HepG2 (cell line): ENCODE measurements around the gene RERE. TPM values are rescaled to one million over a fixed set of nuclear protein-coding genes. Genes with fewer than 3 reads are reported as not detected.
A peak's percentile ranks its signal among the peaks of the same experiment; 100 is the strongest.

Source experiments
- ATF5 ChIP-seq: sonication (generic); formaldehyde crosslinking; IDR thresholded peaks from 2 replicates; pipeline ENCODE4 v1.4.0; 2020; ENCODE audit warnings: mild to moderate bottlenecking, low read depth, missing genetic modification reagents
- DR1 ChIP-seq: sonication (generic); formaldehyde crosslinking; IDR thresholded peaks from 2 replicates; pipeline ENCODE4 v1.8.0; 2021; ENCODE audit warnings: mild to moderate bottlenecking, missing genetic modification reagents, inconsistent platforms
- ELF1 ChIP-seq: sonication (generic); formaldehyde crosslinking; IDR thresholded peaks from 2 replicates; pipeline ENCODE4 v1.4.0; 2020; ENCODE audit warnings: missing genetic modification reagents
- FOXA1 ChIP-seq, 2 experiments: fragments of 450-650 bp in 1 of 2; sonication (generic) in 1 of 2; formaldehyde crosslinking in 1 of 2; IDR thresholded peaks; 2 replicates each; pipeline versions ENCODE4 v1.4.0 to v1.6.1; 2016 to 2020; ENCODE audit warnings: missing genetic modification reagents in 1 of 2
- MAZ ChIP-seq, 2 experiments: sonication (generic) in 1 of 2; formaldehyde crosslinking in 1 of 2; IDR thresholded peaks; 2 replicates each; pipeline versions ENCODE4 v1.5.0 to v1.6.1; 2012 to 2020; ENCODE audit warnings: low read depth in 2 of 2, mild to moderate bottlenecking in 2 of 2, borderline replicate concordance in 1 of 2, improper control_type of control experiment in 1 of 2, low read length in 1 of 2, missing genetic modification reagents in 1 of 2, moderate library complexity in 1 of 2
- SAP130 ChIP-seq: IDR thresholded peaks from 2 replicates; pipeline ENCODE4 v1.6.1; 2016; ENCODE audit warnings: low read depth
- SIN3A ChIP-seq: IDR thresholded peaks from 2 replicates; pipeline ENCODE4 v1.6.1; 2011; ENCODE audit warnings: low read depth, mild to moderate bottlenecking, control low read depth, low read length, borderline replicate concordance
- ZNF121 ChIP-seq: sonication (generic); formaldehyde crosslinking; IDR thresholded peaks from 2 replicates; pipeline ENCODE4 v1.5.0; 2020; ENCODE audit warnings: mild to moderate bottlenecking, missing genetic modification reagents
- ZNF362 ChIP-seq: sonication (generic); formaldehyde crosslinking; IDR thresholded peaks from 2 replicates; pipeline ENCODE4 v1.4.0; 2020; ENCODE audit warnings: missing genetic modification reagents, mild to moderate bottlenecking, borderline replicate concordance
- ZNF468 ChIP-seq: sonication (generic); formaldehyde crosslinking; IDR thresholded peaks from 2 replicates; pipeline ENCODE4 v1.8.0; 2022; ENCODE audit warnings: mild to moderate bottlenecking, moderate library complexity, missing genetic modification reagents
- polyA plus RNA-seq, 8 experiments: library from polyadenylated mRNA; depleted of rRNA in 3 of 8; stranded (reverse) in 7 of 8; unstranded in 1 of 8; fragments of >200 nt; fragmentation: Illumina TruSeq in 4 of 8; extraction: Trizol in 4 of 8; gene quantifications; 2 replicates each; pipeline versions ENCODE4 v1.2.1 to v1.2.3, GENCODE V29; 2011 to 2016; ENCODE audit warnings: low read depth in 4 of 8, missing spikeins in 1 of 8, mixed read lengths in 1 of 8; ENCODE audit not compliant: insufficient read depth in 1 of 8
- total RNA-seq, 5 experiments: library from RNA; depleted of rRNA; stranded (reverse); fragments of >200 nt; fragmentation: Illumina TruSeq; extraction: Trizol; gene quantifications; 2 replicates each; pipeline ENCODE4 v1.2.3, GENCODE V29; 2016; ENCODE audit warnings: low read depth in 1 of 5
- TF ChIP-seq, protein P1 (sequence below): sonication (generic); formaldehyde crosslinking; IDR thresholded peaks from 2 replicates; pipeline ENCODE4 v1.4.0; 2020; ENCODE audit warnings: missing genetic modification reagents
- TF ChIP-seq, protein P2 (sequence below): sonication (generic); formaldehyde crosslinking; IDR thresholded peaks from 2 replicates; pipeline ENCODE4 v1.8.0; 2022; ENCODE audit warnings: missing genetic modification reagents, mild to moderate bottlenecking, moderate library complexity, borderline replicate concordance
- TF ChIP-seq, protein P3 (sequence below): sonication (generic); formaldehyde crosslinking; IDR thresholded peaks from 2 replicates; pipeline ENCODE4 v1.5.0; 2020; ENCODE audit warnings: mild to moderate bottlenecking, missing genetic modification reagents, borderline replicate concordance
- TF ChIP-seq, protein P4 (sequence below): sonication (generic); formaldehyde crosslinking; IDR thresholded peaks from 2 replicates; pipeline ENCODE4 v1.5.1; 2020; ENCODE audit warnings: missing genetic modification reagents, mild to moderate bottlenecking, borderline replicate concordance
- TF ChIP-seq, protein P5 (sequence below): sonication (generic); formaldehyde crosslinking; IDR thresholded peaks from 2 replicates; pipeline ENCODE4 v1.5.0; 2020; ENCODE audit warnings: mild to moderate bottlenecking, missing genetic modification reagents, moderate library complexity

Gene RERE
- total and polyA plus RNA-seq, 2 of the 13 experiments (the other 11 are each of a cell fraction or from before 2014, with no cell fraction given) = 18.3 to 21.9 TPM

- peak; percentile 61 for TF ChIP-seq SAP130 (CRISPR knock-in tag)
- peak; percentile 52; the same call in 1 of the 2 replicates for TF ChIP-seq ZNF362 (CRISPR knock-in tag)
- no peak for TF ChIP-seq ZNF468 (CRISPR knock-in tag)
- TF ChIP-seq, protein P1, sequence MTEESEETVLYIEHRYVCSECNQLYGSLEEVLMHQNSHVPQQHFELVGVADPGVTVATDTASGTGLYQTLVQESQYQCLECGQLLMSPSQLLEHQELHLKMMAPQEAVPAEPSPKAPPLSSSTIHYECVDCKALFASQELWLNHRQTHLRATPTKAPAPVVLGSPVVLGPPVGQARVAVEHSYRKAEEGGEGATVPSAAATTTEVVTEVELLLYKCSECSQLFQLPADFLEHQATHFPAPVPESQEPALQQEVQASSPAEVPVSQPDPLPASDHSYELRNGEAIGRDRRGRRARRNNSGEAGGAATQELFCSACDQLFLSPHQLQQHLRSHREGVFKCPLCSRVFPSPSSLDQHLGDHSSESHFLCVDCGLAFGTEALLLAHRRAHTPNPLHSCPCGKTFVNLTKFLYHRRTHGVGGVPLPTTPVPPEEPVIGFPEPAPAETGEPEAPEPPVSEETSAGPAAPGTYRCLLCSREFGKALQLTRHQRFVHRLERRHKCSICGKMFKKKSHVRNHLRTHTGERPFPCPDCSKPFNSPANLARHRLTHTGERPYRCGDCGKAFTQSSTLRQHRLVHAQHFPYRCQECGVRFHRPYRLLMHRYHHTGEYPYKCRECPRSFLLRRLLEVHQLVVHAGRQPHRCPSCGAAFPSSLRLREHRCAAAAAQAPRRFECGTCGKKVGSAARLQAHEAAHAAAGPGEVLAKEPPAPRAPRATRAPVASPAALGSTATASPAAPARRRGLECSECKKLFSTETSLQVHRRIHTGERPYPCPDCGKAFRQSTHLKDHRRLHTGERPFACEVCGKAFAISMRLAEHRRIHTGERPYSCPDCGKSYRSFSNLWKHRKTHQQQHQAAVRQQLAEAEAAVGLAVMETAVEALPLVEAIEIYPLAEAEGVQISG (CRISPR knock-in tag) = no peak
- TF ChIP-seq MAZ (IDR thresholded peaks at IDR 0.05; ENCODE audit: borderline replicate concordance, low read depth, low read length) = no peak
- TF ChIP-seq MAZ (CRISPR knock-in tag; IDR thresholded peaks at IDR 0.05; ENCODE audit: low read depth) = no peak
- no peak for TF ChIP-seq ATF5 (CRISPR knock-in tag)
- TF ChIP-seq, protein P2, sequence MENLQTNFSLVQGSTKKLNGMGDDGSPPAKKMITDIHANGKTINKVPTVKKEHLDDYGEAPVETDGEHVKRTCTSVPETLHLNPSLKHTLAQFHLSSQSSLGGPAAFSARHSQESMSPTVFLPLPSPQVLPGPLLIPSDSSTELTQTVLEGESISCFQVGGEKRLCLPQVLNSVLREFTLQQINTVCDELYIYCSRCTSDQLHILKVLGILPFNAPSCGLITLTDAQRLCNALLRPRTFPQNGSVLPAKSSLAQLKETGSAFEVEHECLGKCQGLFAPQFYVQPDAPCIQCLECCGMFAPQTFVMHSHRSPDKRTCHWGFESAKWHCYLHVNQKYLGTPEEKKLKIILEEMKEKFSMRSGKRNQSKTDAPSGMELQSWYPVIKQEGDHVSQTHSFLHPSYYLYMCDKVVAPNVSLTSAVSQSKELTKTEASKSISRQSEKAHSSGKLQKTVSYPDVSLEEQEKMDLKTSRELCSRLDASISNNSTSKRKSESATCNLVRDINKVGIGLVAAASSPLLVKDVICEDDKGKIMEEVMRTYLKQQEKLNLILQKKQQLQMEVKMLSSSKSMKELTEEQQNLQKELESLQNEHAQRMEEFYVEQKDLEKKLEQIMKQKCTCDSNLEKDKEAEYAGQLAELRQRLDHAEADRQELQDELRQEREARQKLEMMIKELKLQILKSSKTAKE (CRISPR knock-in tag) = no peak
- TF ChIP-seq SIN3A = peak; percentile 56; the same call in 1 of the 2 replicates
- TF ChIP-seq, protein P3, sequence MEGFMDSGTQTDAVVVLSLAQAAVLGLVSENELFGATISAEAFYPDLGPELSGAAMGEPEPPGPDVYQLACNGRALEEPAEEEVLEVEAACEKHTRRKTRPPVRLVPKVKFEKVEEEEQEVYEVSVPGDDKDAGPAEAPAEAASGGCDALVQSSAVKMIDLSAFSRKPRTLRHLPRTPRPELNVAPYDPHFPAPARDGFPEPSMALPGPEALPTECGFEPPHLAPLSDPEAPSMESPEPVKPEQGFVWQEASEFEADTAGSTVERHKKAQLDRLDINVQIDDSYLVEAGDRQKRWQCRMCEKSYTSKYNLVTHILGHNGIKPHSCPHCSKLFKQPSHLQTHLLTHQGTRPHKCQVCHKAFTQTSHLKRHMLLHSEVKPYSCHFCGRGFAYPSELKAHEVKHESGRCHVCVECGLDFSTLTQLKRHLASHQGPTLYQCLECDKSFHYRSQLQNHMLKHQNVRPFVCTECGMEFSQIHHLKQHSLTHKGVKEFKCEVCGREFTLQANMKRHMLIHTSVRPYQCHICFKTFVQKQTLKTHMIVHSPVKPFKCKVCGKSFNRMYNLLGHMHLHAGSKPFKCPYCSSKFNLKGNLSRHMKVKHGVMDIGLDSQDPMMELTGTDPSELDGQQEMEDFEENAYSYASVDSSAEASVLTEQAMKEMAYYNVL (CRISPR knock-in tag) = no peak
- TF ChIP-seq, protein P4, sequence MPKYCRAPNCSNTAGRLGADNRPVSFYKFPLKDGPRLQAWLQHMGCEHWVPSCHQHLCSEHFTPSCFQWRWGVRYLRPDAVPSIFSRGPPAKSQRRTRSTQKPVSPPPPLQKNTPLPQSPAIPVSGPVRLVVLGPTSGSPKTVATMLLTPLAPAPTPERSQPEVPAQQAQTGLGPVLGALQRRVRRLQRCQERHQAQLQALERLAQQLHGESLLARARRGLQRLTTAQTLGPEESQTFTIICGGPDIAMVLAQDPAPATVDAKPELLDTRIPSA (CRISPR knock-in tag) = no peak
- no peak for TF ChIP-seq DR1
- TF ChIP-seq ZNF121 (CRISPR knock-in tag) = no peak
- TF ChIP-seq FOXA1 (IDR thresholded peaks at IDR 0.05) = no peak
- TF ChIP-seq FOXA1 (CRISPR knock-in tag; IDR thresholded peaks at IDR 0.05) = peak; percentile 55; the same call in 1 of the 2 replicates
- TF ChIP-seq, protein P5, sequence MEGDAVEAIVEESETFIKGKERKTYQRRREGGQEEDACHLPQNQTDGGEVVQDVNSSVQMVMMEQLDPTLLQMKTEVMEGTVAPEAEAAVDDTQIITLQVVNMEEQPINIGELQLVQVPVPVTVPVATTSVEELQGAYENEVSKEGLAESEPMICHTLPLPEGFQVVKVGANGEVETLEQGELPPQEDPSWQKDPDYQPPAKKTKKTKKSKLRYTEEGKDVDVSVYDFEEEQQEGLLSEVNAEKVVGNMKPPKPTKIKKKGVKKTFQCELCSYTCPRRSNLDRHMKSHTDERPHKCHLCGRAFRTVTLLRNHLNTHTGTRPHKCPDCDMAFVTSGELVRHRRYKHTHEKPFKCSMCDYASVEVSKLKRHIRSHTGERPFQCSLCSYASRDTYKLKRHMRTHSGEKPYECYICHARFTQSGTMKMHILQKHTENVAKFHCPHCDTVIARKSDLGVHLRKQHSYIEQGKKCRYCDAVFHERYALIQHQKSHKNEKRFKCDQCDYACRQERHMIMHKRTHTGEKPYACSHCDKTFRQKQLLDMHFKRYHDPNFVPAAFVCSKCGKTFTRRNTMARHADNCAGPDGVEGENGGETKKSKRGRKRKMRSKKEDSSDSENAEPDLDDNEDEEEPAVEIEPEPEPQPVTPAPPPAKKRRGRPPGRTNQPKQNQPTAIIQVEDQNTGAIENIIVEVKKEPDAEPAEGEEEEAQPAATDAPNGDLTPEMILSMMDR (CRISPR knock-in tag) = 0 out of 2 replicates have a peak, but pooled peaks have one; percentile 9
- peak; percentile 51; the same call in 1 of the 2 replicates for TF ChIP-seq ELF1 (CRISPR knock-in tag)
Observed at GRCh38 chr1:8525558-8526275, 291.7 kb downstream of the RERE start (continued).
